GM12891 (cell line): Measurements from ENCODE around the gene PHF20.
A peak's percentile ranks its signal among the peaks of the same experiment; 100 is the strongest.
"Not testable (repeated sequence)": the region's sequence is repeated elsewhere in the genome, so short reads cannot be mapped to it uniquely, and the experiment has no call there.

Source experiments
- DNase-seq: peaks from one replicate; pipeline ENCODE4 v3.0.0; 2011; ENCODE audit warnings: low spot score; ENCODE audit not compliant: insufficient read length
- FAIRE-seq: peaks from 2 replicates; lab custom pipeline; 2011; peaks lifted over from hg19 to GRCh38; lab: Jason Lieb, UNC
- PAX5 ChIP-seq: IDR thresholded peaks from 2 replicates; pipeline ENCODE4 v1.6.1; 2011; ENCODE audit warnings: low read length, moderate library complexity, mild to moderate bottlenecking; ENCODE audit not compliant: insufficient read depth, severe bottlenecking
- POLR2A ChIP-seq: IDR thresholded peaks from 2 replicates; pipeline ENCODE4 v1.6.1; 2011; ENCODE audit warnings: low read depth, low read length, control low read depth
- POLR2AphosphoS5 ChIP-seq: IDR thresholded peaks from 2 replicates; pipeline ENCODE4 v1.6.1; 2011; ENCODE audit warnings: low read depth, low read length, control low read depth
- POU2F2 ChIP-seq: IDR thresholded peaks from 2 replicates; pipeline ENCODE4 v1.6.1; 2011; ENCODE audit warnings: low read depth, mild to moderate bottlenecking, control low read depth, low read length, moderate library complexity
- SPI1 ChIP-seq: IDR thresholded peaks from 2 replicates; pipeline ENCODE4 v1.6.1; 2011; ENCODE audit warnings: low read depth, low read length, control low read depth
- TAF1 ChIP-seq: IDR thresholded peaks from 2 replicates; pipeline ENCODE4 v1.6.1; 2011; ENCODE audit warnings: low read depth, low read length, control low read depth

PHF20 gene

DNA sequence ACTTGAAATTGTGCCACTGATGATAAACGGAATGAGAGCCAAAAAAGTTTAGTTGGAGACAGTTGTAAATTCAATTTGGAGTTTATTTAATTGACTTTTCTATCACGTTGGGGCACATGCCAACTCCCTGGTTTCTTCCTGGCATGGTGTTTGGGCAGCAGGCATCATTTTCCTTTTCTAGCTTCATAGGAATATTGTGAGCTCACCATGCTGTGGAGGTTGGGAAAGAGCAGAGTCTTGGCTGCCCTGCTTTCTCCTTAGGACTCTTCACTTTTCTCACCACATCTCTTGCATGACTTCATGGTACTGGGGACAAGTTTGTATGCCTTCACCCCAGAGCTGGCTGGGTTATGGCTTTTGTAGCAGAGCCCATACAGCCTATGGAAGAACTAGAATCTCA is 176.1 kb downstream of the PHF20 start:
- no peak for TF ChIP-seq SPI1
- no peak for TF ChIP-seq POLR2AphosphoS5
- TF ChIP-seq PAX5, result no peak
- no peak for TF ChIP-seq POU2F2
- no peak for TF ChIP-seq POLR2A
- DNase-seq (no peak), FAIRE-seq (no peak)

- TF ChIP-seq SPI1, result no peak
- no peak for TF ChIP-seq POLR2AphosphoS5
- TF ChIP-seq POLR2A, result no peak
- FAIRE-seq, result no peak
- DNase-seq, result no peak
These were observed 178.3 kb downstream of the PHF20 start for GRCh38 chr20:35950093-35950492.

DNA sequence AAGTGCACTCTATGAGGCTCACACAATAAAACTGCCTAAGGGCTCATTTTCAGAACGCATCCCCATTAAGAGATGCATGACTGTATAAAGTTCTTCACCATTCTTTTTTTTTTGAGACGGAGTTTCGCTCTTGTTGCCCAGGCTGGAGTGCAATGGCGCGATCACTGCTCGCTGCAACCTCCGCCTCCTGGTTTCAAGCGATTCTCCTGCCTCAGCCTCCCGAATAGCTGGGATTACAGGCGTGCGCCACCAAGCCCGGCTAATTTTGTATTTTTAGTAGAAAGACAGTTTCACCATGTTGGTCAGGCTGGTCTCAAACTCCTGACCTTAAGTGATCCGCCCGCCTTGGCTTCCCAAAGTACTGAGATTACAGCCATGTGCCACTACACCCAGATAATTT is 180.3 kb downstream of the PHF20 start:
- FAIRE-seq, DNase-seq: not testable (repeated sequence)

- no peak for TF ChIP-seq PAX5
- no peak for TF ChIP-seq TAF1
- TF ChIP-seq POLR2AphosphoS5, result no peak
- no peak for TF ChIP-seq SPI1
- peak; percentile 2; the same call in 1 of the 2 replicates for TF ChIP-seq POLR2A
- no peak for TF ChIP-seq POU2F2
- DNase-seq, result no peak
- peak; percentile 45 for FAIRE-seq
These were observed 180.9 kb downstream of the PHF20 start for GRCh38 chr20:35952480-35953386.

DNA sequence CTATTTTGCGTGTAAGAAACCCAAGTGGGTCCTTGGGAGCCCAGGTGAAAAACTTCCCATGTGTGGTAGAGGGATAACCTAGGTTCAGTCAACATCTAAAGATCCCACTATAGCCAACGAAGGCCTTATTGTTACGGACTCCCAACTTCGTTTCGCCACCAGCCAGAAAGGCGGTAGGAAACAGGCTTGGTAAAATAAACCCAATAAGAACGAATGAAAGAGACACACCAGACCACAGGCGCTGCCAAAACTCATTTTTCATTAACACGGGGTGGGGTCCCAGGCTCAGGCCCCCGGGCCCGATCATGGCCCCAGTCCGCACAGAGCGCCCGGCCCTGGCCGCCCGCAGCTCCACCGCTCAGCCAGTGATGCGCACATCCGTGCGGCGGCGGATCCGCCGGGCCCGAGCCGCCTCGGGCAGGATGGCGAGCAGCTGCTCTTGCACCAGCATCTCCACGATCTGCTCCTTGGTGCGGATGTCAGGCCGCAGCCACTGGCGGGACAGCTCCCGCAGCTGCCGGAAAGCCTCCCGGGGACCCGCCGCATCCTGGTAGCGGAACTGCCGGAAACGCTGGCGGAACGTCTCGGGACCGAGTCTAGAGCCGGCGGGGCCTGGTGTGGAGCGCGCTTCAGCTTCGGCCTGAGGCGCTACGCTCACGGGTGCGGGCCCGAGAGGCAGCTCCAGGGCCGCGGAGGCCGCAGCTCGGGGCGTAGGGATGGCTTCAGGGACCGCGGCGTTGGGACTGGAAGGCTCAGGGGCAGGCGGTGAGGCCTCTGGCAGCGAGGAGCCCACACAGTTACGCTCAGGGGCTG is 181.8 kb downstream of the PHF20 start:
- DNase-seq, result peak; percentile 35
- TF ChIP-seq POU2F2 (no peak), POLR2AphosphoS5 (no peak), TAF1 (no peak), PAX5 (no peak), POLR2A (no peak), SPI1 (no peak)
- peak; percentile 26 for FAIRE-seq

- TF ChIP-seq SPI1, result no peak
- TF ChIP-seq POU2F2, result peak; percentile 78; the same call in 1 of the 2 replicates
- TF ChIP-seq PAX5, result peak; percentile 67
- TF ChIP-seq POLR2A, result peak; percentile 95
- peak; percentile 95 for TF ChIP-seq POLR2AphosphoS5
- peak; percentile 95 for TF ChIP-seq TAF1
- peak; percentile 90 for DNase-seq
- FAIRE-seq, result peak; percentile 97
These were observed 182.5 kb downstream of the PHF20 start, which contains the start of gene SCAND1 for GRCh38 chr20:35954200-35954906. TSS of gene SCAND1 (minus strand) at chr20:35954502. CDS start at chr20:35954284, 218 bp downstream.

DNA sequence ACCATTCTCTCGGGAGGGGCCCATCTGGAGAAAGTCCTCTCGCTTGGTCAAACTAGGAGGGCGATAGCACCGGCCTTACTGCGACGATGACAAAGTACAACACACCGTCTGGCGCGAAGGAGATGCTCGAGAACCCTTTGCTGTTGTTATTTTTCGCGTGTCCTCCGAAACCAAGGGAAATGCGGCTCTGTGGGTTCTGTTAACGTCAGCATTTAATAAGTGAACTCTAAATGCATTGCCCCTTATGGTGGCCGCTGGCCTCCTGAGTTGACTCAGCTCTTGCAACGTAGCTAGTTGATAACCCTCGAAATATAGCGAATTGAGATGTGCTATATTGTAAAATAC is 183.1 kb downstream of the PHF20 start:
- peak; percentile 6; the same call in 1 of the 2 replicates for TF ChIP-seq POLR2A
- no peak for TF ChIP-seq POLR2AphosphoS5
- TF ChIP-seq TAF1, result no peak
- no peak for FAIRE-seq
- DNase-seq, result peak; percentile 28

GRCh38 chr20:35956616-35957015 is 184.8 kb downstream of the PHF20 start:
- DNase-seq (no peak), FAIRE-seq (no peak)
- TF ChIP-seq POLR2A (no peak), POU2F2 (no peak), PAX5 (no peak), TAF1 (no peak), POLR2AphosphoS5 (no peak), SPI1 (no peak)

GRCh38 chr20:35959291-35959690 is 187.5 kb downstream of the PHF20 start:
- not testable (repeated sequence) for DNase-seq, FAIRE-seq

DNA sequence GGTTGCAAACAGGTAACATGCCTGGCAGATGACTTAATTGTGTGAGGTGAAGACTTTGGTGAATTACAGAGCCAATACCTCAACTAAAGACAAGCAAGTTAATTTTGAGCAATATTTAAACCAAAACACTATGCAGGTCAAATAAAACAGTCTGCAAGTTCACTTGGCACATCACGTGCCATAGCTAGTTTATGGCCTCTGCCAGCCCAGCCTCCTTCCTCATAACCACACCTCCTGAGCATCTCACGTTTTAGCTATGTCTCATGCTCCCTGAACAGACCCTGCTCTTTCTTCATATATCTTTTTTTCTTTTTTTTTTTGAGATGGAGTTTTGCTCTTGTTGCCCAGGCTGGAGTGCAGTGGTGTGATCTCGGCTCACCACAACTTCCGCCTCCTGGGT is 192.1 kb downstream of the PHF20 start:
- DNase-seq (no peak), FAIRE-seq (no peak)
- TF ChIP-seq POLR2A, result no peak
- TF ChIP-seq SPI1, result no peak
- TF ChIP-seq POLR2AphosphoS5, result no peak
- no peak for TF ChIP-seq PAX5
- TF ChIP-seq POU2F2, result no peak
- TF ChIP-seq TAF1, result no peak
